ENCODE results near the gene HOXA9.

Gene HOXA9

DNA sequence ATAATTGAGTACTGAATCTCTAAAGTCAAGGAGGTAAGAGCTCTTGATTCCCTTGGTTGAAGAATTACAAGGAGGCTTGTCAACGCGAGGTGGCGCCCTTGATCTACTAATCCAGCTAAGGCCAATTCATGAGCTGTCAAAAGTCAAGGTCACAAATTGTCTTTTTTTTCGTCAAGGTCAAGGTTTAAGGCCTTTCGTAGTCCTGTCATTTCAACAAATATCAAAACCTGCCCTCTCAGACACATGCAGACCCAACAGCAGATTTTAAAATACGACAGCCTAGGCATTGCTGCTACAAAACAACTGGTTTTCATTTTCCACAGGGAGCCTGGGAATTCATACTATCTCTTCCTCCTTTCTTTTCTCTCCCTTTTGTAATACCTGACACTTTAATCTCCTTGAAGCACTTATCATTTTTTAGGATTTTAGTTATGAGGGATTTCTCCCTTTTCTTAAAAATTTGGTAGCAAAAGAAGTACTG, 31.0 kb upstream of the HOXA9 start:
- Mint-ChIP-seq H3K27me3 (peaks cover 27% of the 10 kb centered on the region), H3K36me3 (no peaks in the 10 kb centered on the region), H3K4me1 (peaks cover 15% of the 10 kb centered on the region), H3K9me3 (peaks cover 2% of the 10 kb centered on the region), H3K4me3 (no peak overlapping the region), H3K27ac (no peak overlapping the region)
- DNase-seq (ENCODE audit: low spot score in 2 of 2), result peak; percentile 80 to 81
- ATAC-seq (ENCODE audit: low read depth), result peak; percentile 49

- no peak for DNase-seq (ENCODE audit: low spot score in 2 of 2)
- Mint-ChIP-seq H3K36me3 (peaks cover 3% of the 10 kb centered on the region), H3K4me1 (peaks cover 3% of the 10 kb centered on the region), H3K9me3 (peaks cover 2% of the 10 kb centered on the region), H3K4me3 (no peak overlapping the region), H3K27me3 (peaks cover 32% of the 10 kb centered on the region), H3K27ac (no peak overlapping the region)
- ATAC-seq (ENCODE audit: low read depth), result no peak
Measured at GRCh38 chr7:27194686-27195379, 29.5 kb upstream of the HOXA9 start.

DNA sequence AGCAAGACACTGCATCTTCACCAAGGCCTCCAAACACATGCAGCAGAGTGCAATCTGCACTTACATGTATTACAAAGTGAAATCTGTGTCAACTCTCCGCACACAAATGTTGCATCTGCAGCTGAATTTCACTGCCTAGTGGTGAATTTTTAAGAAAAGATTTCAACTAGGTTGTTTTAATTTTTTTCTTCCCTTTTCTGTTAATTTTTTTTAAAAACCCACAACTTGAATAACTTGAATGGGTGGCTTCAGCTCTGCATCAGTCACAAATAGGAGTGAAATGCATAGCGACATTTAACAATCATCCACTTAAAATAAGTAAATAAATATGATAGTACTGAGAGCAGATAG, 28.6 kb upstream of the HOXA9 start:
- peaks cover 3% of the 10 kb centered on the region for H3K36me3 Mint-ChIP-seq
- peaks cover 36% of the 10 kb centered on the region for H3K27me3 Mint-ChIP-seq
- H3K4me3 Mint-ChIP-seq, result no peak overlapping the region
- H3K9me3 Mint-ChIP-seq, result peaks cover 2% of the 10 kb centered on the region
- H3K27ac Mint-ChIP-seq, result no peak overlapping the region
- peaks cover 4% of the 10 kb centered on the region for H3K4me1 Mint-ChIP-seq
- ATAC-seq (ENCODE audit: low read depth) (no peak), DNase-seq (ENCODE audit: low spot score in 2 of 2) (no peak)

- no peak overlapping the region for H3K4me3 Mint-ChIP-seq
Measured at GRCh38 chr7:27193335-27194001, 28.1 kb upstream of the HOXA9 start.

GRCh38 chr7:27192546-27193334, 27.4 kb upstream of the HOXA9 start:
- Mint-ChIP-seq H3K36me3 (peaks cover 3% of the 10 kb centered on the region), H3K27ac (no peak overlapping the region), H3K9me3 (no peaks in the 10 kb centered on the region), H3K27me3 (peaks cover 40% of the 10 kb centered on the region), H3K4me3 (peak overlapping the region; percentile 52), H3K4me1 (peaks cover 8% of the 10 kb centered on the region)
- DNase-seq (ENCODE audit: low spot score in 2 of 2), result no peak
- peak; percentile 46 for ATAC-seq (ENCODE audit: low read depth)

More at GRCh38 chr7:27193335-27194001, 28.1 kb upstream of the HOXA9 start:
- DNase-seq (ENCODE audit: low spot score in 2 of 2) (no peak), ATAC-seq (ENCODE audit: low read depth) (no peak)
- peaks cover 5% of the 10 kb centered on the region for H3K4me1 Mint-ChIP-seq
- no peak overlapping the region for H3K27ac Mint-ChIP-seq
- peaks cover 2% of the 10 kb centered on the region for H3K9me3 Mint-ChIP-seq
- H3K36me3 Mint-ChIP-seq, result peaks cover 3% of the 10 kb centered on the region
- H3K27me3 Mint-ChIP-seq, result peaks cover 37% of the 10 kb centered on the region

DNA sequence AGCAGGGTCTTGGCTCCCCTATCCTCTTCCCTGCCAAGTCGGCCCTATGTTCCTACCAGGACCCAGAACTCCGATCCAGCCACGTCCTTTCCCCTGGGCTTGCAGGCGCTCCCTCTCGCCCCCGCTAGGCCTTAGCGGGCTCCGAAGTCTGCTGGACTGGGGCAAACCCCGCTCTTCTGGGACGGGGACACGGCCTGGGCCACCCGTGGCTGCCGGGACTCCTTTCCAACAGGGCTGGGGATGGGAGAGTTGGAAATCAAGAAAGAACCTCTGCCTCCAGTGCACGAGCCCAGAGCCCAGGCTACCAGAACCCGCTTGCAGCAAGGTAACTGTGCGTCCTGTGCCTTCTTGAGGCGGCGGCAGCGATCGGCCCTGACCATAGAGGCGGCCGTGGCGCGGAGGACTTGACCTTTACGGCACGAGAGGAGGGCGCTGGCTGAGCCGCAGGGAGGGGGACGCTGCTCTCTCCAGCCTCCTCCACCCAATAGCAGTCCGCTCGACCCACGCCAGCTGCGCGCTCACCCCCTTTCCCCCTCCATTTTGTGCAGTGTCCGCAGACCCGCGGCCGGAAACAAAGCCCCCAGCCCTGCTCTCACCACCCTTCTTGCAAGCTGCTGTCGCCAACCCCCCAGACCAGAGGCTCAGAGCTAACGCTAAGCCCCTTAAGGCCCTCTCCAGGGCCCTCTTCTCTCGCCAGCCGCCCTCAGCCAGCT, 26.7 kb upstream of the HOXA9 start:
- Mint-ChIP-seq H3K9me3 (no peaks in the 10 kb centered on the region), H3K4me1 (peaks cover 8% of the 10 kb centered on the region), H3K36me3 (peaks cover 3% of the 10 kb centered on the region), H3K27ac (no peak overlapping the region), H3K27me3 (peaks cover 34% of the 10 kb centered on the region), H3K4me3 (peak overlapping the region; percentile 50)
- no peak for DNase-seq (ENCODE audit: low spot score in 2 of 2)
- ATAC-seq (ENCODE audit: low read depth), result peak; percentile 8

DNA sequence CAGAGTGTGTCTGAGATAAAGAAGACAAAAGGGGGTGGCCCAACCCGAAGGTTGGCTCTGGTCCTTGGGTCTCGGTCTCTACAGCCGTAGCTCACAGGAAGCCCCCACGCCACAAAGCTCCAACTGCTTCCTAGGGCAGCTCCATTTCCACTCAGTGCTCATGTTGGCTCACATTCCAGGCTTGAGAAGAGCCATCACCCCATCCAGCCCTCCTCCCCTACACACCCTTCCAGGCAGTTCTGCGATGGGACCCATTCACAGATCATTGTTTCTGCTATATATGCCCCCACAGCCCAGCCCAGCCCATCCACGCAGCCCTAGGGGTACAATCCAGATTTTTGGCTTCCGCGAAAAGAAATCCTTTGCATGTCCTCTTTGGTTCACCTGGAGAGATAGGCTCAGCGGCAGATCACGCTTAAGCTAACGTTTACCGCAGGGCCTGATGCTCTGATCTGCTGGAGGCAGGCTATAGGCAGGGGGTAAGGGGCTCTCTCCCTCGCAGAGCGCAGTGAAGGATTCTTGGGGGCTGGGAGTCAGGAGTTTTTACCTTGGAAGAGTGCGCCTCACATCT, 25.9 kb upstream of the HOXA9 start:
- Mint-ChIP-seq H3K4me1 (peaks cover 8% of the 10 kb centered on the region), H3K36me3 (peaks cover 3% of the 10 kb centered on the region), H3K27me3 (peaks cover 36% of the 10 kb centered on the region), H3K4me3 (no peak overlapping the region), H3K9me3 (no peaks in the 10 kb centered on the region), H3K27ac (no peak overlapping the region)
- no peak for ATAC-seq (ENCODE audit: low read depth)
- DNase-seq (ENCODE audit: low spot score in 2 of 2), result no peak

- Mint-ChIP-seq H3K27ac (peak overlapping the region; percentile 46), H3K36me3 (peaks cover 3% of the 10 kb centered on the region), H3K27me3 (peaks cover 39% of the 10 kb centered on the region), H3K9me3 (no peaks in the 10 kb centered on the region), H3K4me1 (peaks cover 12% of the 10 kb centered on the region), H3K4me3 (no peak overlapping the region)
- no peak for ATAC-seq (ENCODE audit: low read depth)
- DNase-seq (ENCODE audit: low spot score in 2 of 2), result no peak
Measured at GRCh38 chr7:27189997-27190748, 24.8 kb upstream of the HOXA9 start.

DNA sequence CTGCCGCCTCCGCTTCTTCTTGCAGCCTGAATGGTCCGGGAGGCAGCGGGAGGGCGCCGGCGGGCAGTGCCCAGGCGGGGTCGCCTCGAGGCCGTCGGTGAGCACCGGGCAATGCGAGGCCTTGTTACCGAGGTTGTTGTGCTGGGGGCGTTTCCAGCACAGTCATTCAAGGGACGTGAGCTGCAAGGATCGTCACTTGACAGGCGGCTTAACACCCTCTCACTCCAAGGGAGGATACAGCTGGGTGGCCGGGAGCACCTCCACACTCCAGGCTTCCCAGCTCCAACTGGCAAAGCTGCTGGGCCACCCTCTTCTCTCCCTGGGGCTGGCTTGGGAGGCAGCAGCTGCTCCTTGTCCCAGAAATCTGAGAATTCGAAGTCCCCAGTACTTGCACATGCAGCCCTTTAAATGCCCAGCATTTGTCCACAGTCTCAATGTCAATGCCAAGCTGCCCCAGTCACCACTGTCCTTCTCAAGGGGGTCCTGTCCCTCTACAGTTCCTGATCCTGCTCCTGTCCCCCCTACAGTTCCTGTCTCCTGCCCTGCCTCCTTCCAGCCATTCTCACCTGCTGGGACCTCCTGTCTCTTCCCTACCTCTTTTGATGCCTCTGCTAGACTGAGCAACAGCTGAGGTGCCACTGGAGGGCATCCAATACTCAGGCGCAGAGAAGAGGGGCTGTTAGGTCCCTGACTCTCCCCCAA, 24.1 kb upstream of the HOXA9 start:
- peak overlapping the region; percentile 46 for H3K27ac Mint-ChIP-seq
- peak overlapping the region; percentile 24 for H3K4me3 Mint-ChIP-seq
- peaks cover 3% of the 10 kb centered on the region for H3K36me3 Mint-ChIP-seq
- ATAC-seq (ENCODE audit: low read depth) (no peak), DNase-seq (ENCODE audit: low spot score in 2 of 2) (no peak)
- H3K9me3 Mint-ChIP-seq, result no peaks in the 10 kb centered on the region
- H3K4me1 Mint-ChIP-seq, result peaks cover 15% of the 10 kb centered on the region
- peaks cover 42% of the 10 kb centered on the region for H3K27me3 Mint-ChIP-seq

DNA sequence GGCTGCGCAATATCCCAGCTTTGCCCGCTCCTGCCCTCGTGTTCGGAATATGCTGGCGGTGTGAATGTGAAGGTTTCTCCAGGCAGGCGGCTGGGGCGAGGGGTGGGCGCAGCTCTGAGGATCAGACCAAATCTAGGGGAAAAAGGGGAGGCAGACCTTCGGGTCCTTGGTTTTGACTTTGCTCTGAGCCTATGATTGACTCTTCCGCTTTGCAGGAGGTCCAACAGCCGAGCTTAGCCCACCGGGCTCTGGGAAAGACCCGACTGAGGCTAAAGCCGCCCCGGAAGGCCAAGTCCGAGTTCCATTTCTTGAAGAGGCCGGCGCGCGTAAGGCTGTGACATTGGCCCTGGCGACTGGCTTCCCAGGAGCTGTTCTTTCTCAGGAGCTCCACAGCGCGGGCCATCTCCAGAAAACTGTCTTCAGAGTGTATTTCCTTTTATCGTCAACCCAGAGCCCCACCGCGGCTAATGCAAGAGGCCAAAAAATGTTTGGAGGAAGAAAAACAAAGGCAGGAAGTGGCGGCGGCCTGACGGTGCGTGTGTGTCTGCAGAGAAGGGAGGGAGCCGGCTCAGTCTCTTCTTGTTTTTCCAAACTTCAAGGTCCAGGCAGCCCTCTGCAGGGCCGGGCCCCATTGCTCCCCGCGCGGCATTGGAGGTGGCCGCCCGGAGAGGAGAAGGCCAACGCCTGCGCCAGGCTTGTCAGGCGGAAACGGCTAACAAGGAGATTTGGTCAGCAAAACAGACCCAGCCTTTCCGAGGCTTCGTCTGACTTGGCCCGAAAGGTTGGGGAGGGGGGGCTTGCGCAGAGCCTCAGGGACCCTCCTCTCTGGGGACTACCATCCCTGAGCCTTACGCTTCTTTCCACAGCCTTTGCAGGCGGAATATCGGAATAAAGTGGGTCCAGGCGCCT, 23.3 kb upstream of the HOXA9 start:
- Mint-ChIP-seq H3K9me3 (no peaks in the 10 kb centered on the region), H3K27me3 (peaks cover 41% of the 10 kb centered on the region), H3K4me1 (peaks cover 15% of the 10 kb centered on the region), H3K27ac (peak overlapping the region; percentile 17), H3K36me3 (peaks cover 3% of the 10 kb centered on the region), H3K4me3 (peak overlapping the region; percentile 61)
- ATAC-seq (ENCODE audit: low read depth) (no peak), DNase-seq (ENCODE audit: low spot score in 2 of 2) (no peak)

- Mint-ChIP-seq H3K27me3 (peaks cover 44% of the 10 kb centered on the region), H3K4me1 (peaks cover 15% of the 10 kb centered on the region), H3K4me3 (peak overlapping the region; percentile 29), H3K9me3 (no peaks in the 10 kb centered on the region), H3K36me3 (peaks cover 3% of the 10 kb centered on the region), H3K27ac (no peak overlapping the region)
- DNase-seq (ENCODE audit: low spot score in 2 of 2) (no peak), ATAC-seq (ENCODE audit: low read depth) (no peak)
Measured at GRCh38 chr7:27187475-27188385, 22.4 kb upstream of the HOXA9 start.
